Right lobe of liver (tissue), 4 donors: ENCODE measurements around the gene KRT33B.

Experiments used
- POLR2A ChIP-seq: fragments of 450-650 bp; IDR thresholded peaks from one replicate; pipeline ENCODE4 v1.6.1; 2017; ENCODE audit warnings: antibody characterized with exemption, mild to moderate bottlenecking
- TF ChIP-seq, protein P1 (sequence below), 4 donors: fragments of 200-600 bp in 3 of 4; fragments of 450-650 bp in 1 of 4; IDR thresholded peaks; one replicate each; pipeline versions ENCODE4 v1.5.1 to v1.8.0; 2016 to 2022; ENCODE audit warnings: antibody characterized with exemption in 4 of 4, mild to moderate bottlenecking in 2 of 4
- donor health status: DM: no; HTN: no; CAD: no.
- donor health status: DM: no; HTN: no; CAD: no.
- donor health status: DM: no; HTN: yes; CAD: no.

DNA sequence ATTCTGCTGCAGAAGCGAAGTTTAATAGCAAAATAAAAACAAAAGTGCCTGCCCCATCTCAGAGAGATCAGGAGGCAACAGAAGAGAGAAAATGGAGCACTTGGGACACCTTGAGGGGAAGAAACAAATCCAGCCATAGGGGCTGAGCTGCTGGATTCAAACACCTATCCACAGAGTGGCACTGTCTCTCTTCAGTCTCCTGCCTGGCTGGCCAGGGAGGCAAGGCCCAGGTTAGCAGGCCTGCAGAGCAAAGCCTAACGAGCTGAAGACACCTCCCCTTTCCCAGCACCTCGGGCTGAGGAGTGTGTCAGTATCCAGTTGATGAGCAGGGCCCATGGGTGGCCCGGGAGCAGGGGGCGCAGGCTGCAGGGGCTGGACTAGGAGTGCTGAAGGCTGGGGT is 36.6 kb upstream of the KRT33B start:
- no peak for TF ChIP-seq POLR2A
- TF ChIP-seq, protein P1, sequence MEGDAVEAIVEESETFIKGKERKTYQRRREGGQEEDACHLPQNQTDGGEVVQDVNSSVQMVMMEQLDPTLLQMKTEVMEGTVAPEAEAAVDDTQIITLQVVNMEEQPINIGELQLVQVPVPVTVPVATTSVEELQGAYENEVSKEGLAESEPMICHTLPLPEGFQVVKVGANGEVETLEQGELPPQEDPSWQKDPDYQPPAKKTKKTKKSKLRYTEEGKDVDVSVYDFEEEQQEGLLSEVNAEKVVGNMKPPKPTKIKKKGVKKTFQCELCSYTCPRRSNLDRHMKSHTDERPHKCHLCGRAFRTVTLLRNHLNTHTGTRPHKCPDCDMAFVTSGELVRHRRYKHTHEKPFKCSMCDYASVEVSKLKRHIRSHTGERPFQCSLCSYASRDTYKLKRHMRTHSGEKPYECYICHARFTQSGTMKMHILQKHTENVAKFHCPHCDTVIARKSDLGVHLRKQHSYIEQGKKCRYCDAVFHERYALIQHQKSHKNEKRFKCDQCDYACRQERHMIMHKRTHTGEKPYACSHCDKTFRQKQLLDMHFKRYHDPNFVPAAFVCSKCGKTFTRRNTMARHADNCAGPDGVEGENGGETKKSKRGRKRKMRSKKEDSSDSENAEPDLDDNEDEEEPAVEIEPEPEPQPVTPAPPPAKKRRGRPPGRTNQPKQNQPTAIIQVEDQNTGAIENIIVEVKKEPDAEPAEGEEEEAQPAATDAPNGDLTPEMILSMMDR (IDR thresholded peaks at IDR 0.05): no peak
